HG02870 (cell line): ENCODE measurements around the gene STAG1.
"Not testable (repeated sequence)": the region's sequence is repeated elsewhere in the genome, so short reads cannot be mapped to it uniquely, and the experiment has no call there.

ENCODE experiments used
- ATAC-seq: cut with Tn5 transposase; IDR thresholded peaks from one replicate; pipeline ENCODE4 v1.9.1; 2021; ENCODE audit warnings: mild to moderate bottlenecking, moderate library complexity; ENCODE audit not compliant: unreplicated experiment

STAG1 gene

GRCh38 chr3:136651581-136651980 is 100.6 kb downstream of the STAG1 start:
- ATAC-seq = no peak

- no peak for ATAC-seq
Observed at GRCh38 chr3:136650461-136650860, 101.7 kb downstream of the STAG1 start.

GRCh38 chr3:136645915-136646314 is 106.3 kb downstream of the STAG1 start:
- ATAC-seq = peak; percentile 55

- no peak for ATAC-seq
Observed at GRCh38 chr3:136644212-136644611, 108.0 kb downstream of the STAG1 start.

GRCh38 chr3:136643380-136643779 is 108.8 kb downstream of the STAG1 start:
- not testable (repeated sequence) for ATAC-seq

GRCh38 chr3:136642711-136643110 is 109.5 kb downstream of the STAG1 start:
- ATAC-seq = no peak

GRCh38 chr3:136639069-136639468 is 113.1 kb downstream of the STAG1 start:
- ATAC-seq = no peak

- ATAC-seq = no peak
Observed at GRCh38 chr3:136637176-136637575, 115.0 kb downstream of the STAG1 start.

- no peak for ATAC-seq
Observed at GRCh38 chr3:136634821-136635220, 117.4 kb downstream of the STAG1 start.

- ATAC-seq = no peak
Observed at GRCh38 chr3:136632625-136633081, 119.5 kb downstream of the STAG1 start.

- no peak for ATAC-seq
Observed at GRCh38 chr3:136631424-136631823, 120.8 kb downstream of the STAG1 start.

GRCh38 chr3:136630915-136631314 is 121.3 kb downstream of the STAG1 start:
- ATAC-seq = no peak

- no peak for ATAC-seq
Observed at GRCh38 chr3:136626493-136626892, 125.7 kb downstream of the STAG1 start.

- ATAC-seq = no peak
Observed at GRCh38 chr3:136624894-136625815, 127.0 kb downstream of the STAG1 start.

- ATAC-seq = no peak
Observed at GRCh38 chr3:136624371-136624770, 127.8 kb downstream of the STAG1 start.

GRCh38 chr3:136621628-136622027 is 130.6 kb downstream of the STAG1 start:
- no peak for ATAC-seq

GRCh38 chr3:136620436-136620835 is 131.7 kb downstream of the STAG1 start:
- no peak for ATAC-seq

- ATAC-seq = not testable (repeated sequence)
Observed at GRCh38 chr3:136617969-136618525, 134.1 kb downstream of the STAG1 start.

- no peak for ATAC-seq
Observed at GRCh38 chr3:136617198-136617597, 135.0 kb downstream of the STAG1 start.

GRCh38 chr3:136612512-136612911 is 139.7 kb downstream of the STAG1 start:
- ATAC-seq = no peak

GRCh38 chr3:136606990-136607389 is 145.2 kb downstream of the STAG1 start:
- no peak for ATAC-seq

GRCh38 chr3:136606216-136606615 is 146.0 kb downstream of the STAG1 start:
- ATAC-seq = not testable (repeated sequence)
